Measurements from ENCODE around the gene KLF15.

KLF15 gene

DNA sequence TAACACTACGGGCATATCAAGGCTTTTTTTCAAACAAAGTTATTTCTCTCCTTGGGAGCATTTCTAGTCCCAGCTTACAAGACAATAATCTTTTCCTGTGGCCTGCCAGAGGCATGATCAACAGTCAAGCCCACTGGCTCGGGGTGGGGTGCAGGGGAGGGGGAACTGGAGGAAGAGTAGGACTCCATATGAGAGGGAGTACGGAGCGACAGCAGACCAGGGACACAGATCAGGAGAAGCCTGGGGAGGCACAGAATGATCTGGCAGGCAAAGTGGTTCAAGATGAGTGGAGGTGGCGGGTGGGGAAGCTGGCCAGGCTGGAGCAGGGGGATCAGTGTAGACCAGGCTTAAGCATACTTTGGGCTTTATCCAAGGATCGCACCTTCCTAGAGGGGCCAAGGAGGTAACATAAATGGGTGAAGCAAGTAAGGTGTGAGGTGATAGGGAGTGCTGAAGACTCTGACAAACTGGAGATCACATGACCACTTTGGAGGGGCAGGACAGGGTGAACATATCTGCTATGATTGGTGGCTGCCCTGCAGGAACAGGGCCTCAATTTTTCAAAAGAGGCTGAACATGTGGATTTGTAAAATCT is 37.4 kb downstream of the KLF15 start:
- DNase-seq = no peak

DNA sequence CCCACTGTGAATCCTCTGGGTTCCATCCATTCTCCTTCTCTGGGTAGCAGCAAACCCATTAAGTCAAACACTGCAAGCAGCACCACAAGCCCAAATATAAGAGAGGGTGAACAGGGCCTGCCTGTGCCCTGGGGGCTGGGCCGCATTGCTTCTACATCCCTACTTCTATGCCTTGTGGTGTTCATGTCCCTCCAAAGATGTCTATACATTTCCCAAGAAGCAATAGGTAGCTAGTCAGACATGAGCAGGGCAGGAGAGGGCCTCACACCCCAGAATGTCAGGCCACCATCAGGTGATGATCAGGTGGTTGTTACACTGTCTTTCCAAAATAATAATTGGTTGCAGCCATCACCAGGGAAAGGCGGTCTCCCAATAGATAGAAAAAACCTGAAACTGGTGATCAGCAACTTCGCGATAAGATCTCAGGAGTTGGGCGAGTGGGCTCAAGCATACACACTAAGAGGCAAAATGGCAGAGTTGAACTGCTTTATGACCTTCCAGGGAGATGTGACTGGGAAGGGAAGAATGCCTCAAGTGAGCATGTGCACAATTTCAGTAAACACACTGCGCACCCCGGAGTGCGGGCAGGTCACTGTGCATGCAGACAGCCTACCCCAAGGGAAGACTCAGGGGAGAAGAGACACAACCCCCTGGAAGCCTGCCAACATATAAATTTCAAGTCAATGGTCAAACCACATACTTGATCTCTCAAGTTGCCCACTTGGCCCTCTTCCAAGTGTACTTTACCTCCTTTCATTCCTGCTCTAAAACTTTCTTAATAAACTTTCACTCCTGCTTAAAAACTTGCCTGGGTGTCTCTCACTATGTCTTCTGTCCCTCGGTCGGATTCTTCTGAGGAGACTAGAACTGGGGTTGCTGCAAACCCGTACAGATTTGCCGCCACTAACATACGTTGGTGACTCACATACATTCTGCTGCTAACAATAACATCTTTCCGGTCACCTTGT is 39.9 kb downstream of the KLF15 start:
- no peak for DNase-seq

DNA sequence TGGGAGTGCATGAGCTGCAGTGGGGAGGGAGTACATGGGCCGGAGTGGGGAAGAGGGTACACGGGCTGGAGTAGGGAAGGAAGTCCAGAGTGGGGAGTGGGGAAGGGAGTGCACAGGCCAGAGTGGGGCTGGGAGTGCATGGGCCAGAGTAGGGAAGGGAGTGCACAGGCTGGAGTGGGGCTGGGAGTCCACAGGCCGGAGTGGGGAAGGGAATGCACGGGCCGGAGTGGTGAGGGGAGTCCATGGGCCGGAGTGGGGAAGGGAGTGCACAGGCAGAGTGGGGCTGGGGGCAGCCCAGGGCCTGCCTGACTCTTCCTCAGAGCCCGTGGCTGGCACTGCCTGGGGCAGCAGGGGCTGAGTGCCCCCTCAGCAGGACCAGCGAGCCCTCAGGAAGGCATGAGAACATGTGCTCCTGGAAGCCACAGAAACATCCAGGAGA is 40.7 kb downstream of the KLF15 start:
- DNase-seq = no peak

- no peak for DNase-seq
Observed at GRCh38 chr3:126316031-126316461, 41.2 kb downstream of the KLF15 start.

- DNase-seq = no peak
Observed at GRCh38 chr3:126314790-126315658, 42.2 kb downstream of the KLF15 start.

DNA sequence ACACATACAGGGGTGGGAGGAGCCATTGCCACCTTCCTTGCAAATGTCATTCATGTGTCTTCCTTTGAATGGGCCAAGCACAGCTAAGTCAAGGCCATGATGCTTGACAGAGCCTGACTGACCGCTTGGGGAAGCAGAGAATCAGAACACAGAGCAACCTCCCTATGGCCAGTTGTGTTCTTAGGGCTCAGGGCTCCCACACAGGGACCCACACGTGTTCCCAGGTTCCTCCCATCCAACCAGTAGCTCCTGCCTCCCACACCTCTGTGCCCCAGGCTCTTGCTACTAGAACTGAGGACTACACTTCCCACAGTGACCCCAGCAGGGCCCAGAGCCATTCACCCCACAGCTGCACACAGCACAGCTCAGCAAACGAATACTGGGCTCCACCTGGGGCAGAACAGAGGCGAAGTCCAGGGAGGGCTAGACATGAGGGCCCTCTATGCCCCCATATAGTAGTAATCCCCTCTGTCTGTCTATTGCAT is 42.9 kb downstream of the KLF15 start:
- DNase-seq = no peak

DNA sequence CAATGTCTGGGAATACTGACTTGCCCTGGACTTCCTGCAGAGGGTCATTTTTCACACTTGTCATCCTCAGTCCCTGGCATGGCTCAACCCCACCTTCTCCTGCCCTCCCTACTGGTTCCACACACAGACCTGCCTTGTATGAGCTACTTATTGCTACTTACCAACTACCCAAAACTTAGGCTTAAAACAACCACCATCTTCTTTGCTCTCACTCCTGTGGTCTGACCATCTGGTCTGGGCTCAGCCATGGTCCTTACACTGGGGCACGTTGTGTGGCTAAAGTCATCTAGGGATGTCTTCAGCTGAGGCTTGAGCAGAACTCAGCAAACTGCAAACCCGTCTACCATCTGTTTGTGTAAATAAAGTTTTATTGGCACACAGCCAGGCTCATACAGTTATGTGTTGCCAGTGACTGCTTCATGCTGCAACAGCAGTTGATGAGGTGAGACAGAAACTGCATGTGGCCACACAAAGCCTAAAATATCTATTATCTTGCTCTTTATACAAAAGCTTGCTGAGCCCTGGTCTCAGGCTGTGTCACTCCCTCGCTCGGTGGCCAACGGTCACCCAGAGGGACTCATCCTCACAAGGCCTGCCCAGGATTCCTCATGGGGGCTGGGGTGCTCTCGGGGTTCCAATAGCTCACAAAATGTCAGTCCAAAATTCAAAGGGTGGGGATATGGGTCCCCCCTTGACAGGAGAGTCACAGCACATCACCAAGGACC is 43.5 kb downstream of the KLF15 start:
- DNase-seq = no peak

DNA sequence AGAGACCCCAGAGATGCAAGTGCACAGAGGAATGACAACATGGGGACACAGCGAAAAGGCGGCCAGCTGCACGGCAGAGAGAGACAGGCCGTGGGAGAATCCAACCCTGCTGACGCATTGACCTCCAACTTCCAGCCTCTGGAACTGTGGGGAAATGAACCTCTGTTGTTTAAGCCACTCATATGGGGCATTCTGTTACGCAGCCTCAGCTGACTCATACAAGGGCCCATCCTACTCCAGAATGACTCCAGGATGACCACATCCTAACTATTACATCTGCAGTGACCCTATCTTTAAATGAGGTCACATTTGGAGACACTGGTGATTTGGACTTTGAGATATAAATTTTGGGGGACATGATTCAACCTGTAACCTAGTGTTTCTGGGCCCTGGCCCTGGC is 44.0 kb downstream of the KLF15 start:
- no peak for DNase-seq

- DNase-seq = no peak
Observed at GRCh38 chr3:126312341-126312740, 44.9 kb downstream of the KLF15 start.

DNA sequence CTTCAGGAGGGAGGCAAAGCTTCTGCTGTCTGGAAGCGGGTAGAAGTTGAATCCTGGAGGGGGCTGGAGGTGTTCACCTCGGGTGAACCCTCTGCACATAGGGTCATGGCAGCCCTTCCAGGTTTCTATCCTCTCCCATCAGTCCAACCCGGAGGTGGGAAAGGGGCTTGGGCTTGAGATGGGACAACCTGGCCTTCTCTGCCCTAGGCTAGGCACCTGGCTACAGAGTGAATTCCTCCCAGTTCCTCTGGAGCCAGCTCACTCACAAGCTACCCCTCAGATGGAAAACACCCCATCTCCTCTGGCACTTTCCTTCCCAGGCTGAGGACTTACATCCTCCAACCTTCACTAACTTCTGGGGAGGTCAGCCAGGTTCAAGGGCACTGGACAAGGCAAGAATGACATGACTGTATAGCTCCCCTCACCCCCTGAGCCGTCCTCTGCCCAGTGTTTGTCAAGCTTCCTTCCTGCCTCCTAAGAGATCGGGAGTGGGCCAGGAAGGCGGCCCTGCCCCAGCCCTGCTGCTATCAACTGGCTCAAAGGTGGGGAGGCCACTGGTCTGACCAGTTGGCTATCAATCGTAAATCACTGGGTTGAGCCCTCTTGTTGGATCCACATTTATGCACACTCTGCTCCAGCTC is 45.8 kb downstream of the KLF15 start:
- DNase-seq = no peak

GRCh38 chr3:126310816-126311215 is 46.4 kb downstream of the KLF15 start:
- no peak for DNase-seq

DNA sequence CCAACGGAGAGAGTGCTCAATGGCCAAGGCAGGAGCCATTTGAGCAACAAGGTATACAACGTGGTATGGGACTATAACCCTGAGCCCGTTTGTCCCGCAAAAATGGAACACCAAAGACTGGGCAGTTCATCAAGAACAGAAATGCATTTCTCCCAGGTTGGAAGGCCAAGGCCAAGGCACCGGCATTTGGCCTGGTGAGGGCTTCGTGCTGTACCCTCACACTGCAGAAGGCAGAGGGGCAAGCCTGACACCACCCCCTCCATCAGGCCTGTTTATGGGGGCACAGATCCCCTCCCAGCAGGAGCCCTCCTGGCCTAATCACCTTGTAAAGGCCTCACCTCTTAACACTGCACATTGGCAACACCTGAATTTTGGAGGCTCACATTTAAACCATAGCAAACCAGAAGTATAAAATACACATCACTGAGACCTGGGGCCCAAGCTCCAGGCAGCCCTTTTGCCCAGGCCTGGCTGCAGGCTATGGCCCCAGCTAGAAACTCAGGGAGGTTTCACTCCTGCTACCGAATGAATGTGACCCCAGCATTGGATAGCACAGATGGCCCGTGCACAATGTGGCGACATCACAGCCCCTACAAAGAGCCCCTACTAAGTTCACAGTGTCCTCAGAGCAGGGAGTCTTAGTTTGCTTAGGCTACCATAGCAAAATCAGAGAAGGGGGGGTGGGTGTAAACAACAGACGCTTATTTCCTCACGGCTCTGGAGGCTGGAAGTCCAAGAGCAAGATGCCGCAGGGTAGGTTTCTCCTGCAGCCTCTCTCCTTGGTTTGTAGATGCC is 47.1 kb downstream of the KLF15 start:
- no peak for DNase-seq

DNA sequence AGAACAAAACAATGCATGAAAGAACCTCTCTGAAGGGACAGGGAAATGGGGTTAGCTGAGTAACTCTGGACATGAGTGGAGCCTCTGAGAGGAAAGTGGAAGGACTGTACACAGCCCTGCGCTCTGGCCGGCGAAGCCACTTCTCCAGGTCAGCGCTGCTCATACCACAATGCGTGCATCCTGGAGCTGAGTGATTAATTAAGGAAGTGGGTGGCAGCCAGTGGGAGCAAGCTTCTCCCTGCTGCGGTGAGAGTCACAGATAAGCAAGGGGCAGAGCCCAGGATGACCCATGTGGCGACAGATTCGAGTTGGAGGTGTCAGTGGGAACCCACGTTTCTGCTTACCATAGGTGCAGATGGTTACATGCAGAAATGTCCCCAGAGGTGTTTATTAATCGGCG is 48.0 kb downstream of the KLF15 start:
- no peak for DNase-seq

- no peak for DNase-seq
Observed at GRCh38 chr3:126308394-126309125, 48.6 kb downstream of the KLF15 start.

DNA sequence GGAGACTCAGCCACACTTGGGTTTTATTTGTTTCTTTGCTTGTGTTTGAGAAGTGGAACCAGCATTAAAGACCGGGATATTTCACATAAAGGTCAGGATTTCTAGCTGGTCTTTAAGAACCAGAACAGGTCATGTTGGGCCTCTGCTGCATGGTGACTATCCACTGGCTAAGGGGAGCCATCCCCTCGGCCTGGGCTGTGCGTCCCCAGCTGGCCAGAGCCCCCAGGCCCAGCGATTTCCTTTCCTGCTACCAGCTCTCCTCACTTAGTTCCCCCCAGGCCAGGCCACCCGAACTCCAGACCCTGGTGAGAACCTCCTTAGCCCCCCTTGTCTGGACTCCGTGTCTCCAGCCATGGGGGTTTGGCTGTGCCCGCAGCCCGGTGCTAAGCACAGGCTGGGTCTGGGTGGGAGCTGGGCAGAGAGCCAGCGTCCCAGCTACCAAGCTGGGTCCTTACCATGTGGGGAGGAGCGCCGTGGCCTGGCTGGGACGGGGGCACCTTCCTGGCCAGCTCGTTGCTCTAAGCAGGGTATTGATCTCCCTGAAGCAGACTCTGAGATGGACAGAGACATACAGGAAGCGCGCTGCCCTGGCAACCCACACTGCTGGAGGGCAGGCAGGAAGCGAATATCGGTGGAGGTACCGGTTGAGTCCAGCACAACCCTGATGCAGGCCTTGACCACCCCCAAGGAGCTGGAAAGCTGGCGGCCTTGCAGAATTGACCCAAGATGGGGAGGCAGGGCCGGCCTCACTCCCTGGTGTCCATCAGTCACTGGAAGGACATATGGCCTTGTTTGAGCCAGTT is 49.4 kb downstream of the KLF15 start:
- DNase-seq = no peak

DNA sequence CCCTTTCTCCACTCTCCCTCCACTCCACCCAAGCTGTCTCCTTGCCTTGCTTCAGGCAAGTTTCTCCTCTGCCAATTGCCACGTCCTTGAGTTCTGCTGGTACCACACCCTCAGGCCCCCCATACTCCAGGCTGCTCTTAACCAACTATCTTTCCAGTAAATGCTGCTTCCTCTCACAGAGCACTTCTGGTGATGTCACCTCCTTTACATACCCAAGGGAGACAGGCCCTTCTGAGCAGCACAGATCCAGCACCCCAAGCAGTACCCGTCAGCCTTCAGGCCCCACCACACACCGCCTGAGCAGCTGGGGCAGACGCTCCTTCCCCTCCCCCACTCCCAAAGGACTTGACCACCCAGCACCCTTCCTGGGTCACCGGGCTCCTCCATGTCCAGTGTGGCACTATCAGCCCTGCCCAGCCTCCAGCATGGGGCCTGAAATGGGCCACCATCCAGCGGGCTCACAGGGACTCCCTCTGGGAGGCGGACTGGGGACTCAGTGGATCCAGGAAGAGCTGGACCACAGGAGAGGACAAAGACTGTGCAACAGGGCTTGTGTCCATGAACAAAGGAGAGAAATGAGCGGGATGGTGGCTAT is 50.2 kb downstream of the KLF15 start:
- DNase-seq = no peak

GRCh38 chr3:126306397-126306796 is 50.8 kb downstream of the KLF15 start:
- no peak for DNase-seq

DNA sequence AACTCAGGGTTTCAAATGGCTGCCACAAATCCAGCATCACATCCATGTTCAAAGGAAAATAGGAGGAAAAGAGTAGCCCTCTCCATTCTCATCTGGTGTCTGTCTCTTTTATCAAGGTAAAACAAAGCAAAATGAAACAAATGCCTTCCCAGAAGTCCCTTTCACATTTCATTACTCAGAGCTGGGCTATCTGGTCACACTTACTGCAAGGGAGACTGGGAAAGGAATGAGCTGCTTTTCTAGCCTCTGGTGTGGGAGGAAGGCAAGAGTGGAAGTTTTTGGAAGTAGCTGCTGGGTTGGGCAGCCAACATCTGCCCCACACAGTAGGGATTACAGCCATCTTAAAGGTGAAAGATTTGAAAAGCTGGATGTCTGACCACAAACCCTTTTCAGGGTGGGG is 51.8 kb downstream of the KLF15 start:
- no peak for DNase-seq

DNA sequence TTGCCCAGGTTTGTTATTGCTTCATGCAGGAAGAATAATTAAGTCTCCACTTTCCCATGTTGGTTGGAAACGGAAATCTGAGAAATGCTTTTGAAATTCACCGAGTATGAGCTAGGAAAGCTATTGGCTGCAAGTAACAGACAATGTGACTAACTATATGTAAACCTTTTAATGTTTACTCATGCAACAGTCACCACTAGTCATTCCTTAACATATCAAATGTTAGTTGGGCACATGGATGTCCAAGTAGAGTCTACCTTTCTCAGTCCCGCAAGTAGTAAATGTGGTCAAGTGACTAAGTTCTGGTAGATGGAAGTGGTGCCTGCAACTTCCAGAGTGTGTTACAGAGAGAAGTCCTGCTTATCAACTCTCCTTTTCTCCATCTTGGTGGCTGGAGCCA is 52.5 kb downstream of the KLF15 start:
- no peak for DNase-seq

Measured in central memory CD4-positive, alpha-beta T cell (primary cell).